HCT116 (cell line): ENCODE data around the gene ITK. TPM values are rescaled to one million over a fixed set of nuclear protein-coding genes. Genes with fewer than 3 reads are reported as not detected.

Experiments
- ATAC-seq: fragments of 200-7000 bp; cut with Tn5 transposase; 2 replicates; pipeline ENCODE4 v1.9.1; 2020; ENCODE audit warnings: mild to moderate bottlenecking, moderate library complexity
- BruUV-seq: library from RNA; stranded (reverse); fragments of 400-500 nt; replicated peaks from 2 replicates; lab custom pipeline; 2021; lab: Mats Ljungman, UMichigan
- CTCF ChIA-PET: fragments of 300-600 bp; sonication (Branson Sonifier 250); formaldehyde crosslinking; loops from one replicate; lab custom pipeline; 2021; ENCODE audit warnings: antibody characterized with exemption; lab: Charles Lee
- POLR2A ChIA-PET: fragments of 300-600, 350-600 bp; sonication (Branson Sonifier 250); formaldehyde crosslinking; loops from one replicate; lab custom pipeline; 2021; ENCODE audit warnings: antibody characterized with exemption; lab: Charles Lee
- RAD21 ChIA-PET, 2 experiments: fragments of 300-600 bp; sonication (Branson Sonifier 250); formaldehyde crosslinking; loops; one replicate each; lab custom pipeline; 2023; ENCODE audit warnings: low total read pairs in 2 of 2; ENCODE audit not compliant: uncharacterized antibody in 2 of 2, unreplicated experiment in 2 of 2, low non-redundant PET in 1 of 2; lab: Charles Lee
- DNase-seq: peaks from one replicate; pipeline ENCODE4 v3.0.0-alpha.2; 2010; ENCODE audit warnings: low read depth, low spot score
- H2AFZ ChIP-seq: fragments of 200-600 bp; shearing (Covaris generic), sonication (generic); 2 replicates; pipeline ENCODE4 v1.6.1; 2017; ENCODE audit warnings: low read depth, mixed run types, mixed read lengths, antibody characterized with exemption, low read length; ENCODE audit not compliant: poor library complexity, severe bottlenecking
- H3K27ac ChIP-seq: 2 replicates; pipeline ENCODE4 v1.5.1; 2012; ENCODE audit warnings: low read depth, low read length
- H3K27me3 ChIP-seq: fragments of 200-600 bp; sonication (generic); 2 replicates; pipeline ENCODE4 v1.6.1; 2016; ENCODE audit warnings: mixed run types, low read length, mixed read lengths; ENCODE audit not compliant: insufficient read depth
- H3K36me3 ChIP-seq, 2 experiments: fragments of 200-500 bp in 1 of 2; fragments of 200-600 bp in 1 of 2; sonication (Bioruptor generic) in 1 of 2; sonication (generic) in 1 of 2; 2 replicates each; pipeline versions ENCODE4 v1.5.1 to v1.6.1; 2014 to 2016; ENCODE audit warnings: low read length in 2 of 2, inconsistent platforms in 1 of 2, mixed read lengths in 1 of 2, mixed run types in 1 of 2; ENCODE audit not compliant: insufficient read depth in 2 of 2, control insufficient read depth in 1 of 2
- H3K4me1 ChIP-seq, 2 experiments: fragments of 200-600 bp in 1 of 2; sonication (generic) in 1 of 2; 2 replicates each; pipeline versions ENCODE4 v1.5.1 to v1.6.1; 2012 to 2017; ENCODE audit warnings: low read length in 2 of 2, inconsistent platforms in 1 of 2, mild to moderate bottlenecking in 1 of 2, mixed read lengths in 1 of 2, mixed run types in 1 of 2, moderate library complexity in 1 of 2; ENCODE audit not compliant: insufficient read depth in 2 of 2, control insufficient read depth in 1 of 2
- H3K4me2 ChIP-seq: fragments of 200-600 bp; sonication (generic); 2 replicates; pipeline ENCODE4 v1.6.1; 2017; ENCODE audit warnings: mixed run types, low read length, mixed read lengths
- H3K4me3 ChIP-seq, 2 experiments: fragments of 200-600 bp in 1 of 2; sonication (generic) in 1 of 2; replicated peaks in 1 of 2; 2 replicates each; pipeline ENCODE4 v1.5.1; 2011 to 2016; ENCODE audit warnings: low read length in 2 of 2, control low read depth in 1 of 2, low read depth in 1 of 2, mild to moderate bottlenecking in 1 of 2, mixed read lengths in 1 of 2, mixed run types in 1 of 2
- H3K79me2 ChIP-seq: fragments of 200-600 bp; sonication (generic); 2 replicates; pipeline ENCODE4 v1.6.1; 2017; ENCODE audit warnings: mild to moderate bottlenecking, mixed run types, low read length, moderate library complexity, mixed read lengths; ENCODE audit not compliant: insufficient read depth
- H3K9ac ChIP-seq: fragments of 200-600 bp; sonication (generic); 2 replicates; pipeline ENCODE4 v1.6.1; 2016; ENCODE audit warnings: low read length, mixed read lengths
- H3K9me2 ChIP-seq: fragments of 200-600 bp; sonication (generic), shearing (Covaris generic); 2 replicates; pipeline ENCODE4 v1.6.1; 2017; ENCODE audit warnings: mixed run types, mild to moderate bottlenecking, moderate library complexity; ENCODE audit not compliant: insufficient read depth
- H3K9me3 ChIP-seq, 2 experiments: fragments of 200-500 bp in 1 of 2; fragments of 200-600 bp in 1 of 2; sonication (Bioruptor generic) in 1 of 2; sonication (generic) in 1 of 2; 2 replicates each; pipeline ENCODE4 v1.6.1; 2014 to 2017; ENCODE audit warnings: low read length in 2 of 2, mixed read lengths in 2 of 2, inconsistent platforms in 1 of 2, low read depth in 1 of 2, mild to moderate bottlenecking in 1 of 2, mixed run types in 1 of 2, moderate library complexity in 1 of 2; ENCODE audit not compliant: control insufficient read depth in 1 of 2, insufficient read depth in 1 of 2
- H4K20me1 ChIP-seq: fragments of 200-600 bp; sonication (generic), shearing (Covaris generic); 2 replicates; pipeline ENCODE4 v1.6.1; 2017; ENCODE audit warnings: mixed run types, mild to moderate bottlenecking, moderate library complexity; ENCODE audit not compliant: insufficient read depth
- CEBPB ChIP-seq: IDR thresholded peaks from 2 replicates; pipeline ENCODE4 v1.6.1; 2012; ENCODE audit warnings: low read depth
- EZH2phosphoT487 ChIP-seq: fragments of 200-600 bp; IDR thresholded peaks from 2 replicates; pipeline ENCODE4 v1.6.1; 2018; ENCODE audit warnings: antibody characterized with exemption, borderline replicate concordance
- POLR2A ChIP-seq: IDR thresholded peaks from 2 replicates; pipeline ENCODE4 v1.7.0; 2011; ENCODE audit warnings: borderline replicate concordance; ENCODE audit not compliant: insufficient read depth, insufficient read length; ENCODE audit errors: extremely low read depth
- POLR2AphosphoS5 ChIP-seq: IDR thresholded peaks from 2 replicates; pipeline ENCODE4 v1.6.1; 2011; ENCODE audit warnings: mild to moderate bottlenecking, low read depth, low read length, moderate library complexity
- SRF ChIP-seq: IDR thresholded peaks from 2 replicates; pipeline ENCODE4 v1.6.1; 2012; ENCODE audit warnings: low read depth
- ZFX ChIP-seq: fragments of 450-650 bp; IDR thresholded peaks from 2 replicates; pipeline ENCODE4 v1.6.1; 2017
- intact Hi-C: fragments of 100-400 bp; cut with micrococcal nuclease; formaldehyde crosslinking; loops from 2 replicates; pipeline ENCODE4 v1.10.0; 2022
- total RNA-seq: library from RNA; stranded (reverse); gene quantifications from one replicate; pipeline ENCODE4 v1.2.1, GENCODE V29; 2021; ENCODE audit not compliant: unreplicated experiment
- TF ChIP-seq, protein P1 (sequence below), 3 experiments: fragments of 200-600 bp in 1 of 3; sonication (generic) in 1 of 3; IDR thresholded peaks in 2 of 3; conservative IDR thresholded peaks in 1 of 3; 2 replicates each; pipeline ENCODE4 v1.5.1; 2012 to 2017; ENCODE audit warnings: low read depth in 2 of 3, low read length in 2 of 3, antibody characterized with exemption in 1 of 3, borderline replicate concordance in 1 of 3, control low read depth in 1 of 3, mild to moderate bottlenecking in 1 of 3, mixed read lengths in 1 of 3, mixed run types in 1 of 3, moderate library complexity in 1 of 3; ENCODE audit not compliant: insufficient read depth in 1 of 3

The ITK gene
- total RNA-seq, 1 experiment from 2014 or later: 0.37 TPM

DNA sequence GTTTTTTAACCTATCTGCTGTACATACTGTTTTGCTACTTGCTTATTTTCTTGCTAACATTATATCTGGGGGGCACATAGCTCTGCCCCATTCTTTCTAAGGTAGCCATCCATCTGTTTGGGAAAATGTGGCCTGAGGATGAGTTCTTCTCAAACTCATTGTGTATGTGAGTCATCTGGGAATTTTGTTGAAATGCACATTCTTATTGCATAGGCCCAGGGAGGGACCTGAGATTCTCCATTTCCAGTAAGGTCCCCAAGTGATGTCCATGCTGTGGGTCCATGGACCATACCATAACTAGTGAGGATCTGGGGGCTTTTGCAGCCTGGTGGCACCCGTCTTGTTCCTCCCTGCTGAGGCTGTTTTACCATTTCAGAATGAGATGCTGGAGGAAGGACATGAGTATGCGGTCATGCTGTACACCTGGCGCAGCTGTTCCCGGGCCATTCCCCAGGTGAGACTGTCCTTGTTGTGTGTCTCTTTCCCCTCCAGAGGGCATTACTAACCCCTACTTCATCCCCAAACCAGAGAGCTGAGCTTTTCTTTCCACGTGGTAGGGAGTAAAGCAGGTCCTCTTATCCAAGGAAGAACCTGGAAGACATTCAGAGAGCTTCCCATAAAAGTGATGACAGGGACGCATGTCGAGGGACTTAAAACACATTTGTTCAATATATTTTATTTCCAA, 113.9 kb downstream of the ITK start:
- Histone ChIP-seq H3K9me3 (no peaks in the 10 kb centered on the region), H2AFZ (no peak overlapping the region), H3K4me1 (peaks cover 10 to 19% of the 10 kb centered on the region in 2 experiments), H3K9me2 (no peaks in the 10 kb centered on the region; the same call in 1 of the 2 replicates), H3K4me2 (no peak overlapping the region), H3K27ac (no peak overlapping the region), H3K36me3 (no peaks in the 10 kb centered on the region), H3K4me3 (no peak overlapping the region), H4K20me1 (no peaks in the 10 kb centered on the region), H3K9ac (no peak overlapping the region), H3K27me3 (no peaks in the 10 kb centered on the region), H3K79me2 (no peaks in the 10 kb centered on the region)
- ChIA-PET RAD21 (no interaction called here), CTCF (interaction anchor here (0.6 kb wide), 1 partner anchor 9 kb away, joined by 3 read pairs; no protein-coding TSS in a partner anchor), POLR2A (interaction anchor here (0.5 kb wide), 1 partner anchor 29 kb away, joined by 3 read pairs; the partner anchor contains the start of gene CYFIP2)
- intact Hi-C loops: no loop called here
- TF ChIP-seq POLR2A: no peak
- TF ChIP-seq, protein P1, sequence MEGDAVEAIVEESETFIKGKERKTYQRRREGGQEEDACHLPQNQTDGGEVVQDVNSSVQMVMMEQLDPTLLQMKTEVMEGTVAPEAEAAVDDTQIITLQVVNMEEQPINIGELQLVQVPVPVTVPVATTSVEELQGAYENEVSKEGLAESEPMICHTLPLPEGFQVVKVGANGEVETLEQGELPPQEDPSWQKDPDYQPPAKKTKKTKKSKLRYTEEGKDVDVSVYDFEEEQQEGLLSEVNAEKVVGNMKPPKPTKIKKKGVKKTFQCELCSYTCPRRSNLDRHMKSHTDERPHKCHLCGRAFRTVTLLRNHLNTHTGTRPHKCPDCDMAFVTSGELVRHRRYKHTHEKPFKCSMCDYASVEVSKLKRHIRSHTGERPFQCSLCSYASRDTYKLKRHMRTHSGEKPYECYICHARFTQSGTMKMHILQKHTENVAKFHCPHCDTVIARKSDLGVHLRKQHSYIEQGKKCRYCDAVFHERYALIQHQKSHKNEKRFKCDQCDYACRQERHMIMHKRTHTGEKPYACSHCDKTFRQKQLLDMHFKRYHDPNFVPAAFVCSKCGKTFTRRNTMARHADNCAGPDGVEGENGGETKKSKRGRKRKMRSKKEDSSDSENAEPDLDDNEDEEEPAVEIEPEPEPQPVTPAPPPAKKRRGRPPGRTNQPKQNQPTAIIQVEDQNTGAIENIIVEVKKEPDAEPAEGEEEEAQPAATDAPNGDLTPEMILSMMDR (IDR thresholded peaks at IDR 0.05 in 2 of 3, conservative IDR thresholded peaks at IDR 0.05 in 1 of 3; ENCODE audit: borderline replicate concordance in 1 of 3, insufficient read depth in 1 of 3, low read depth in 2 of 3, low read length in 2 of 3): peak in 2 of 3 experiments; percentile 22 to 39; a peak in 3 of 6 replicates
- no peak for TF ChIP-seq CEBPB
- no peak for TF ChIP-seq ZFX
- BruUV-seq: no TSS peak
- DNase-seq: no peak
- ATAC-seq: peak; percentile 65

GRCh38 chr5:157295247-157295646, 114.6 kb downstream of the ITK start:
- RAD21 ChIA-PET: no interaction called here
- CTCF ChIA-PET: no interaction called here
- Histone ChIP-seq H2AFZ (no peak overlapping the region), H3K9me3 (no peaks in the 10 kb centered on the region), H3K4me3 (no peak overlapping the region), H3K9ac (no peak overlapping the region)
- TF ChIP-seq EZH2phosphoT487 (no peak), SRF (no peak), POLR2AphosphoS5 (no peak)
- TF ChIP-seq, all 23 proteins: peak for 0
- intact Hi-C loops: no loop called here
- Histone ChIP-seq H4K20me1 (no peaks in the 10 kb centered on the region), H3K4me2 (no peak overlapping the region), H3K27ac (no peak overlapping the region), H3K4me1 (peaks cover 10 to 14% of the 10 kb centered on the region in 2 experiments), H3K27me3 (no peaks in the 10 kb centered on the region), H3K79me2 (no peaks in the 10 kb centered on the region), H3K9me2 (no peaks in the 10 kb centered on the region; the same call in 1 of the 2 replicates), H3K36me3 (no peaks in the 10 kb centered on the region)
- POLR2A ChIA-PET: no interaction called here
- no peak for DNase-seq
- ATAC-seq: no peak
- no TSS peak for BruUV-seq
